ACC112 (cell line): Measurements from ENCODE around the gene DAD1.
"Not testable (repeated sequence)": the region's sequence is repeated elsewhere in the genome, so short reads cannot be mapped to it uniquely, and the experiment has no call there.

Source experiments
- H2AFZ ChIP-seq: fragments of 200-600 bp; sonication (generic); one replicate; pipeline ENCODE4 v1.6.0; 2017; ENCODE audit warnings: antibody characterized with exemption, low read length; ENCODE audit not compliant: unreplicated experiment
- H3K27ac ChIP-seq: fragments of 200-600 bp; sonication (generic); 2 replicates; pipeline ENCODE4 v1.5.1; 2014; ENCODE audit warnings: low read depth, mild to moderate bottlenecking, antibody characterized with exemption, low read length, moderate library complexity
- H3K27me3 ChIP-seq: fragments of 200-600 bp; sonication (generic); 2 replicates; pipeline ENCODE4 v1.6.1; 2014; ENCODE audit warnings: mild to moderate bottlenecking, antibody characterized with exemption, low read length, moderate library complexity, mixed read lengths; ENCODE audit not compliant: insufficient read depth
- H3K36me3 ChIP-seq: fragments of 200-600 bp; sonication (generic); 2 replicates; pipeline ENCODE4 v1.6.1; 2016; ENCODE audit warnings: mild to moderate bottlenecking, antibody characterized with exemption, low read length, moderate library complexity, mixed read lengths; ENCODE audit not compliant: insufficient read depth
- H3K4me1 ChIP-seq: fragments of 200-600 bp; sonication (generic); one replicate; pipeline ENCODE4 v1.6.1; 2016; ENCODE audit warnings: low read length, mixed read lengths; ENCODE audit not compliant: insufficient read depth, unreplicated experiment, control insufficient read depth
- H3K4me3 ChIP-seq: fragments of 200-600 bp; sonication (generic); 2 replicates; pipeline ENCODE4 v1.5.1; 2014; ENCODE audit warnings: mild to moderate bottlenecking, low read depth, low read length
- H3K79me2 ChIP-seq: fragments of 200-600 bp; sonication (generic); one replicate; pipeline ENCODE4 v1.6.0; 2016; ENCODE audit warnings: low read length; ENCODE audit not compliant: control insufficient read depth, unreplicated experiment, insufficient read depth

DAD1 gene

DNA sequence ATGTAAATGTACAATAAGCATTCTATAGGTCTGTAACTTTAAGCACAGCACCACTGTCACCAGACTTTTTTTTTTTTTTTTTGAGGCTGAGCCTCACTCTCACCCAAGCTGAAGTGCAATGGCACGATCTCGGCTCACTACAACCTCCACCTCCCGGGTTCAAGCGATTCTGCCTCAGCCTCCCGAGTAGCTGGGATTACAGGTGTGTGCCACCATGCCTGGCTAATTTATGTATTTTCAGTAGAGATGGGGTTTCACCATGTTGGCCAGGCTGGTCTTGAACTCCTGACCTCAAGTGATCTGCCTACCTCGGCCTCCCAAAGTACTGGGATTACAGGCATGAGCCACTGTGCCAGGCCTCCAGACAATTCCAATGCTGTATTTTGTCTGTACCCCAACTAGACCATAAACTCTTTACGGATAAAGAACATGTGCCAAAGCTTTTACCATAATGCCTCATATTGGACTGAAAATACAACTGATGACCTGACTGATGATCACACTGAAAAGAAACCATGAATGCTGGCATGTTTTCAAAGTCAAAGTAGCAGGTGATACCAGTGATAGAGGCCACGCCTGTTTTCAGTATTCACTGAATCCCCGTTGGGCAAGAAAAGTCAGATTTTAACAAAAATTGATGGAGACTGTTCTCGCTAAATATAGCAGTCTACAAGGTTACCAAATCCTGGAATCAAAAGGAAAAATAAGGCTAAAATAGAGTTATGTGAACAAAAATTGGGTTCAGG is 1.2 kb downstream of the DAD1 start:
- Histone ChIP-seq H3K79me2 (peaks cover 61% of the 10 kb centered on the region), H3K27ac (peak overlapping the region; percentile 93), H3K4me1 (peaks cover 46% of the 10 kb centered on the region), H3K4me3 (peak overlapping the region; percentile 92), H3K36me3 (peaks cover 12% of the 10 kb centered on the region; the same call in 1 of the 2 replicates)
- not testable (repeated sequence) for H3K27me3 ChIP-seq, H2AFZ ChIP-seq

DNA sequence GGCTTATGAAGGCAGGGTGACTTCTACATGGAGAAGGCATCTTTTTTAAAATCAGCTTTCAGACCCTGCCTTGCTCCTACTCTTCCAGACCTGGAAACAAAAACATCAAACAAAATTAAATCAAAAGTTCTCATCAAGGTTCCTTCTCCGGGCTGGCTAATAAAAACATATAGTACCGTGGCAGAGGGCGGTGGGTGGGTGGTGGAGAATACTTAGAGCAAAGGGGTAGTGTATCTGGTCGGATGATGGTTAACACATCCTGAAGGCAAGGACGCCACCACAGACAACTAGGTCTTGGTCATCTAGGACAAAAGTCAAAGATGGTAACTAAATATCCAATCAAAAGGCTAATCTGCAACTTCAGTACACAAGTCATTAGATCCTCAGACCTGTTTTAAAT is 1.8 kb downstream of the DAD1 start:
- peaks cover 46% of the 10 kb centered on the region for H3K4me1 ChIP-seq
- H3K36me3 ChIP-seq, result peaks cover 12% of the 10 kb centered on the region; the same call in 1 of the 2 replicates
- no peaks in the 10 kb centered on the region for H3K27me3 ChIP-seq
- no peak overlapping the region for H3K27ac ChIP-seq
- H2AFZ ChIP-seq, result no peak overlapping the region
- peak overlapping the region; percentile 92 for H3K4me3 ChIP-seq
- H3K79me2 ChIP-seq, result peaks cover 66% of the 10 kb centered on the region

DNA sequence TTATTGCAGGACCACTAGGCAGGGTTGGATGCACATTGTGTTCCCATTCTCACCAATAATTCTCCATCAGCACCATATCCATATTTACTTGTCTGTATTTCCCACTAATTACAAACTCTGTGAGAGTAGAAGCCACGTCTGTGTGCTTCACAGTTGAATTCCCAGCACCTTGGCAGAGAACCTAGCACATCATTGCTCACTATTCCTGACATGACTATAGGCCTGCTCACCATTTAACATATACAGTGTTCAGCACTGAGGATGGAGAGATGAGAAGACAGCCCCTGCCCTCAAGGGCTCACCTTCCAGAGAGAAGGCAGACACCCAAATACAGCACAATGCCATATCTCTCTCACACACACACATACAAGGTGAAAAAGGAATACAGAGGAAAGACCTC is 5.0 kb downstream of the DAD1 start:
- Histone ChIP-seq H3K27ac (no peak overlapping the region), H3K4me1 (peaks cover 52% of the 10 kb centered on the region), H2AFZ (no peak overlapping the region), H3K79me2 (peaks cover 94% of the 10 kb centered on the region), H3K36me3 (peaks cover 12% of the 10 kb centered on the region; the same call in 1 of the 2 replicates), H3K27me3 (no peaks in the 10 kb centered on the region), H3K4me3 (no peak overlapping the region)

DNA sequence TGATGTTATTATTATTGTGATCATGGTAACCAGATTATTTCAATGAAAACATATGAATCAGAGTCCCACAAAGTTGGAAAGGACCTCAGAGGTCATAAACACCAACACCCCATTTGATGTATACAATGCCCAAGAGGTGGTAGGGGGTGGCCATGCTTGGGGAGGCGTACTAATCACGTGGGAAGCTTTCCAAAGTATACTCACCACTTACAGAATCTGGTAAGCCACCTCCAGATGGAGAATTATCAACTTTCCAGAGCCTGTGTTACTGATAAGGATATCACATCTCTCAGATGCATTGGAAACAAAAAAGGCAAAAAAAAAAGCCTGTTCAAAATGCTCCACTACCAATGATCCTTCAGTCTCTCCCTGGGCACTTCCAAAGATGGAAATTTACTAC is 8.4 kb downstream of the DAD1 start:
- peaks cover 6% of the 10 kb centered on the region; the same call in 1 of the 2 replicates for H3K36me3 ChIP-seq
- no peak overlapping the region for H3K4me3 ChIP-seq
- H3K27ac ChIP-seq, result peak overlapping the region; percentile 33; the same call in 1 of the 2 replicates
- H3K27me3 ChIP-seq, result no peaks in the 10 kb centered on the region
- peaks cover 90% of the 10 kb centered on the region for H3K79me2 ChIP-seq
- H3K4me1 ChIP-seq, result peaks cover 33% of the 10 kb centered on the region
- no peak overlapping the region for H2AFZ ChIP-seq

DNA sequence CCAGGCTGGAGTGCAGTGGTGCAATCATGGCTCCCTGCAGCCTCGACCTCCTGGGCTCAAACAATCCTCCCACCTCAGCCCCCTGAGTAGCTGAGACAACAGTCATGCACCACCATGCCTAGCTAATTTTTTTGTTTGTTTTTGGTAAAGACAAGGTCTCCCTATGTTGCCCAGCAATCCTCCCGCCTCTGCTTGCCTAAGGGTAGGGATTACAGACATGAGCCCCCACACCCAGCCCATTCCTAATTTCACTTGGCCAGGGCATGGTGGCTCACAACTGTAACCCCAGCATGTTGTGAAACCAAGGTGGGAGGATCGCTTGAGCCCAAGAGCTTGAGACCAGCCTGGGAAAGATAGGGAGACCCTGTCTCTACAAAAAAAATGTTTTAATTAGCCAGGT is 9.1 kb downstream of the DAD1 start:
- peak overlapping the region; percentile 27; the same call in 1 of the 2 replicates for H3K27ac ChIP-seq
- peaks cover 7% of the 10 kb centered on the region for H3K36me3 ChIP-seq
- peaks cover 26% of the 10 kb centered on the region for H3K4me1 ChIP-seq
- H3K79me2 ChIP-seq, result peaks cover 84% of the 10 kb centered on the region
- no peak overlapping the region for H3K4me3 ChIP-seq
- H3K27me3 ChIP-seq, result no peaks in the 10 kb centered on the region
- H2AFZ ChIP-seq, result no peak overlapping the region

DNA sequence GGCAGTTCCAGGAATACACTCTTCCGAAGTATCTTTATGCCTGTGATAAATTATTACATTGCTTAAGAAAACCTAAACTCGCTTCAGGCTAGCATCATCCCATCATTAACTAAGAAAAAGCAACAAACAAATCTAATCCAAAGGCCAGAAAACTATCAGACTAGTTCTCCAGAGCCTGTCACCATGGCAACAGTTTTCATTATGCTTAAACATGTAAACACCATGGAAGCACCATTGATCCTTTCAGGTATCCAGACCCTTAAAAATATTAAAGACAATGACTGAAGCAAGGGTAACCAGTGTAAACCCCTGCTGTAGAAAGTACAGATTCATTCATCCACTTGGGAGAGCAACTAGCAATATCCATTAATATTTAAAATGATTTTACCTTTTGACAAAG is 9.8 kb downstream of the DAD1 start:
- no peak overlapping the region for H3K4me3 ChIP-seq
- no peak overlapping the region for H2AFZ ChIP-seq
- H3K27ac ChIP-seq, result peak overlapping the region; percentile 27; the same call in 1 of the 2 replicates
- peaks cover 80% of the 10 kb centered on the region for H3K79me2 ChIP-seq
- peaks cover 14% of the 10 kb centered on the region for H3K36me3 ChIP-seq
- peaks cover 19% of the 10 kb centered on the region for H3K4me1 ChIP-seq
- no peaks in the 10 kb centered on the region for H3K27me3 ChIP-seq

DNA sequence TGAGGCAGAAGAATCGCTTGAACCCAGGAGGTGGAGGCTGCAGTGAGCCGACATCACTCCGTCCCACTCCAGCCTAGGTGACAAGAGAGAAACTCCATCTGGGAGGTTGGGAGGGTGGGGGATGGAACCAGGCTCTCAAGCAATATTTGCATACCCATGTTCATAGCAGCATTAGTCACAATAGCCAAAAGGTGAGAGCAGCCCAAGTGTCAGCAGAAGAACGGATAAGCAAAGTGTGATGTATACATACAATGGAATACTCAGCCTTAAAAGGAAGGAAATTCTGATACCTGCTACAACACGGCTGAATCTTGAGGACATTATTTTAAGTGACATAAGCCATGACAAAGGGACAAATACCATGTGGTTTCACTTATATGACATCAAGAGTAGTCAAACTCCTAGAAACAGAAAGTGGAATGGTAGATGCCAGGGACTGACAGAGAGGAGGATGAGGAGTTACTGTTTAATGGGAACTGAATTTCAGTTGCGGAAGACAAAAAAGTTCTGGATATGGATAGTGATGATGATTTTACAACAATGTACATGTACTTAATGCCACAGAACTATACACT is 11.6 kb downstream of the DAD1 start:
- H3K27me3 ChIP-seq, result no peaks in the 10 kb centered on the region
- no peak overlapping the region for H3K27ac ChIP-seq
- H2AFZ ChIP-seq, result no peak overlapping the region
- H3K36me3 ChIP-seq, result peaks cover 17% of the 10 kb centered on the region
- H3K4me1 ChIP-seq, result peaks cover 17% of the 10 kb centered on the region
- peaks cover 63% of the 10 kb centered on the region for H3K79me2 ChIP-seq
- H3K4me3 ChIP-seq, result no peak overlapping the region

DNA sequence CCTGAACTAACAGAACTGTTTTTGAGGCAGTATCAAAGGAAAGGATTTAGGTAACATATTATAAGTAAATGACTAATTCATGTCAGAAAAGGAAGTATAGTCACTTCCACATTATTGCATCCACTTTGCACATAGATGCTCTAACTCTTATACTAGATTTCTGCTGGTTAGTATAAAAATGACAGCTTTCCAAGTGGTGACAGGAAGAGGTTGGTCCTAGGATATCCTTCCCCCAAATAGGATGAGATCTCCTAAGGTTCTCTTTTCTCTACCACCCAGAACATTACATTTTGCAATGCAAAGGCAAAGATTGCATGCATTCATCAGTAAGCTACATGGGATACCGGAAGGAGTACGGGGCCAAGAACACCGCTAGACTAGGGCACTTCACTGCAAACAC is 15.2 kb downstream of the DAD1 start:
- Histone ChIP-seq H3K36me3 (peaks cover 27% of the 10 kb centered on the region), H3K79me2 (peaks cover 47% of the 10 kb centered on the region), H2AFZ (no peak overlapping the region), H3K27ac (no peak overlapping the region), H3K4me3 (no peak overlapping the region), H3K4me1 (peaks cover 27% of the 10 kb centered on the region), H3K27me3 (no peaks in the 10 kb centered on the region)

DNA sequence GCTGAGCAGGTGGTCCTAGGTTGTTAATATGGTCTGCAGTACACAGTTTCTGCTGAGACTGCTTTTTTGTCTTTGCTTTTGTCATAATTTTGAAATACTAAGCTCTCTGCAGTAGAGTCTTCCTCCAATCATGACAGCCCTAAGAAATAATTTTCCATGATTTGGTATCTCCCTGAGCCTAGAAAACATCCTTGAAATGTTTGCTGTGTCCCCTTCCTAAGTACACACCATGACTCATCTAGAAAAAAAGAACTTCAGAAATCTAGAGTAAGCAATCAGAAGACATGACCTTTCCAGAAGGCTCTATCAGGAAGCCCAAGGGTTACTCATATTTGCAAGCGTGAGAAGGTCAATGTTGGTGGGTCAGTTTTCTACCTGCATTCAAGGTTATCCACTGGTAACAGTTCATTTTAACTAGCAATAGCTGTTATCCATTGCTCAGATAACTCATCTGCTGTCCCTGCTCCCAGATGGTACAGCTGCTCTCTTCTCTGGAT is 16.4 kb downstream of the DAD1 start:
- no peak overlapping the region for H3K4me3 ChIP-seq
- peaks cover 46% of the 10 kb centered on the region for H3K79me2 ChIP-seq
- no peaks in the 10 kb centered on the region for H3K27me3 ChIP-seq
- H3K36me3 ChIP-seq, result peaks cover 33% of the 10 kb centered on the region
- H3K4me1 ChIP-seq, result peaks cover 27% of the 10 kb centered on the region
- no peak overlapping the region for H2AFZ ChIP-seq
- peak overlapping the region; percentile 59 for H3K27ac ChIP-seq

DNA sequence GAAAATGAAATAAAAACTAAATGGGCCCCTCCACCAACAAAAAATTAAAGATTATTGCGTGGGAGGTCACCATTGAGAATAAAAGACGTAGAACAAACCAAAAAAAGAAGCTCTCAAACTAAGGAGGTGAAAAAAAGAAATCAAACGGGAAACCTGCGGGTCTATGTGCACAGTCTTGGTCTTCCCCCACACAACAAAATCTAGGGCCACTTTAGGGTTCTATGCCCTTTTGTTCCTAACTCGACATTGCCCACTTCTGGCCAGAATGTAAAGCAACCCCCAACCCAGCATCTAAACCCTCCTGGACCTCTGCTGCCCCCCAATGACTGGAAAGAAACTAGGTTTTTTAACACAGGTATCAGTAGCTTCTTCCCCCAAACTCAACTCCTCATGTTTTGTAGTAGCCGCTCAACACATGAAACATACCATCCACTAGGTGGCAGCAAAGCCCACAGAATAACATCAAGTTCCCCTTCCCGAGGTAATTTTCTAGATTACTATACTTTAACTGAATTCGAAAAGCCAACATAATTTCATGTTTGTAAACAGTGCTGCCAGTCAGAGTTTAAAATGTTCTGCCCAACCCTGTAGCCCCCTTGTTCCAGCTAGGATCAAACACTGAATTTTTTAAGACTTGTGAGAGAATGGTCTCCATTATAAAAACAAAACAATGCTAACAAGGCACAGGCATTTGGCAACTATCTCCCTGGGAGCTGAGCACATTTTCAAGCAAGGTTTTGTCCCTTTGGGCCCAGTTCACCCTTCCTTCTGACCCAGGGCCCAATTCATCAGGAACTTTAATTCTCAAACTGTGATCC is 18.7 kb downstream of the DAD1 start:
- Histone ChIP-seq H2AFZ (peak overlapping the region; percentile 73), H3K4me1 (peaks cover 27% of the 10 kb centered on the region), H3K4me3 (no peak overlapping the region), H3K27me3 (no peaks in the 10 kb centered on the region), H3K36me3 (peaks cover 44% of the 10 kb centered on the region), H3K27ac (peak overlapping the region; percentile 40), H3K79me2 (peaks cover 40% of the 10 kb centered on the region)
